Measurements from ENCODE around the gene JPH4.

- no peak for TF ChIP-seq CTCF (IDR thresholded peaks at IDR 0.05)
- no peak for TF ChIP-seq POLR2A (IDR thresholded peaks at IDR 0.05)
Measured at GRCh38 chr14:23530375-23531055, 48.1 kb downstream of the JPH4 start.
